GM21423 (cell line): ENCODE data around the gene TCFL5.

Experiments
- ATAC-seq: cut with Tn5 transposase; IDR thresholded peaks from one replicate; pipeline ENCODE4 v1.9.1; 2021; ENCODE audit warnings: mild to moderate bottlenecking, moderate library complexity; ENCODE audit not compliant: unreplicated experiment

Gene TCFL5

GRCh38 chr20:62814060-62814708 is 47.4 kb downstream of the TCFL5 start:
- ATAC-seq = no peak

- no peak for ATAC-seq
Observed at GRCh38 chr20:62813588-62813987, 48.0 kb downstream of the TCFL5 start.

GRCh38 chr20:62812907-62813200 is 48.8 kb downstream of the TCFL5 start:
- ATAC-seq = no peak

GRCh38 chr20:62812181-62812906 is 49.3 kb downstream of the TCFL5 start:
- no peak for ATAC-seq

- ATAC-seq = no peak
Observed at GRCh38 chr20:62811720-62812119, 49.9 kb downstream of the TCFL5 start.

- no peak for ATAC-seq
Observed at GRCh38 chr20:62811320-62811719, 50.3 kb downstream of the TCFL5 start.

GRCh38 chr20:62809530-62810428 is 51.8 kb downstream of the TCFL5 start:
- no peak for ATAC-seq

- ATAC-seq = no peak
Observed at GRCh38 chr20:62808211-62808865, 53.3 kb downstream of the TCFL5 start.

- no peak for ATAC-seq
Observed at GRCh38 chr20:62807444-62808210, 54.0 kb downstream of the TCFL5 start.

GRCh38 chr20:62806383-62807050 is 55.1 kb downstream of the TCFL5 start:
- ATAC-seq = no peak

GRCh38 chr20:62805711-62806382 is 55.8 kb downstream of the TCFL5 start:
- ATAC-seq = no peak

GRCh38 chr20:62805155-62805710 is 56.4 kb downstream of the TCFL5 start:
- no peak for ATAC-seq

- ATAC-seq = no peak
Observed at GRCh38 chr20:62804627-62805154, 56.9 kb downstream of the TCFL5 start, which contains the start of gene OGFR. Gene OGFR, plus strand, starts transcription at chr20:62804835. Its CDS starts 25 bp downstream, at chr20:62804860.

GRCh38 chr20:62804021-62804626 is 57.5 kb downstream of the TCFL5 start:
- no peak for ATAC-seq

GRCh38 chr20:62802026-62802712 is 59.5 kb downstream of the TCFL5 start:
- no peak for ATAC-seq

- ATAC-seq = no peak
Observed at GRCh38 chr20:62801284-62802010, 60.2 kb downstream of the TCFL5 start.
